Aorta (tissue), 5 donors: ENCODE results near the gene MAML3. TPM values are rescaled to one million over a fixed set of nuclear protein-coding genes. Genes with fewer than 3 reads are reported as not detected.

ENCODE experiments used
- ATAC-seq: fragments of 200-7000 bp; cut with Tn5 transposase; one replicate; pipeline ENCODE4 v1.9.1; 2022; ENCODE audit warnings: moderate library complexity; ENCODE audit not compliant: low FRiP score
- DNase-seq, 2 donors: peaks; one replicate each; pipeline ENCODE4 v3.0.0-alpha.2; 2020
- H3K27ac ChIP-seq, 2 donors: one replicate each; pipeline ENCODE4 v1.5.1; 2013; ENCODE audit warnings: low read length in 2 of 2, mild to moderate bottlenecking in 2 of 2, moderate library complexity in 2 of 2, control low read depth in 1 of 2, inconsistent platforms in 1 of 2, low read depth in 1 of 2
- H3K27me3 ChIP-seq, 2 donors: one replicate each; pipeline ENCODE4 v1.6.1; 2013; ENCODE audit warnings: control low read depth in 1 of 2, low read length in 1 of 2, mild to moderate bottlenecking in 1 of 2, moderate library complexity in 1 of 2; ENCODE audit not compliant: insufficient read depth in 2 of 2, control insufficient read depth in 1 of 2
- H3K36me3 ChIP-seq, 2 donors: one replicate each; pipeline ENCODE4 v1.6.1; 2013; ENCODE audit warnings: control low read depth in 1 of 2, low read length in 1 of 2, mild to moderate bottlenecking in 1 of 2; ENCODE audit not compliant: insufficient read depth in 2 of 2, control insufficient read depth in 1 of 2
- H3K4me1 ChIP-seq, 2 donors: one replicate each; pipeline ENCODE4 v1.6.1; 2013; ENCODE audit warnings: low read length in 2 of 2, control low read depth in 1 of 2, mild to moderate bottlenecking in 1 of 2, moderate library complexity in 1 of 2; ENCODE audit not compliant: insufficient read depth in 2 of 2, control insufficient read depth in 1 of 2
- H3K4me3 ChIP-seq, 2 donors: one replicate each; pipeline ENCODE4 v1.5.1; 2013; ENCODE audit warnings: low read length in 2 of 2, control low read depth in 1 of 2, mild to moderate bottlenecking in 1 of 2
- H3K9me3 ChIP-seq: one replicate; pipeline ENCODE4 v1.6.1; 2013; ENCODE audit warnings: mild to moderate bottlenecking, low read length; ENCODE audit not compliant: control insufficient read depth
- WGBS, 2 donors: extraction: QIAGEN DNeasy Blood & Tissue Kit; methylation state at CpG; one replicate each; pipeline ENCODE4 v1.1.7; 2013; 5-methylcytosine and 5-hydroxymethylcytosine counted together
- intact Hi-C, 2 donors: fragments of 100-400 bp; cut with DNase I; formaldehyde crosslinking; loops; one replicate each; pipeline versions ENCODE4 v1.14.2 to v1.15.0; 2022
- polyA plus RNA-seq, 2 donors: library from polyadenylated mRNA; stranded (reverse); fragments of 200-250 nt; gene quantifications; one replicate each; pipeline ENCODE4 v1.2.3, GENCODE V29; 2013
- total RNA-seq, 2 donors: library from RNA; stranded (reverse); fragmentation: NEBNext Ultra II Directional; extraction: Animal tissue kit (Norgen Biotek cat#: 25700); gene quantifications; one replicate each; pipeline ENCODE4 v1.2.1, GENCODE V29; 2021
- donor health status: healthy with polysubstance abuse.
- donor health status: Bipolar disorder and iron deficiency.
- donor health status: DM: no; HTN: no; CAD: no.
- donor health status: DM: no; HTN: no; CAD: no.
- donor health status: DM: yes; HTN: yes; CAD: no.

Gene MAML3
- total and polyA plus RNA-seq, 4 donors, result 0.79 to 10.5 (median 4.9) TPM

- DNase-seq (no peak), ATAC-seq (no peak)
- Histone ChIP-seq H3K4me1 (peaks cover 0 to 4% of the 10 kb centered on the region in 2 donors), H3K4me3 (no peak overlapping the region), H3K27me3 (no peaks in the 10 kb centered on the region), H3K36me3 (no peaks in the 10 kb centered on the region), H3K27ac (no peak overlapping the region), H3K9me3 (no peaks in the 10 kb centered on the region)
- 95% methylated on average over 6 of the region's 6 CpGs for WGBS, 2 donors
- intact Hi-C loops, result no loop called here
Observed at GRCh38 chr4:140126261-140126660, 27.7 kb downstream of the MAML3 start.

DNA sequence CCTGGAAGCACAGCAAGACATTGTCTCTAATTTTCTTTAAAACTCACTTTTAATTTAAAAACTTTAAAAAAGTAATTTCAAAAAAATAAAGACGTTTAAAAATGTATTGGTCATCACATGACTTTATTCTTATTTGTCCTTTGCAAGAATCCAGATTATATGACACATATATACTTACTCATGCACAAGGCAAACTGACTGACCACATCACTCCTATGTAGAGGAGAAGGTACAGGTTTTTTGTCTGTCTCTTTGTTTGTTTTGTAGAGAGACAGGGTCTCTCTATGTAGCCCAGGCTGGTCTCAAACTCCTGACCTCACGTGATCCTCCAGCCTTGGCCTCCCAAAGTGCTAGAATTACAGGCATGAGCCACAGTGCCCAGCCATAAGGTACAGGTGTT, 28.6 kb downstream of the MAML3 start:
- Histone ChIP-seq H3K27ac (no peak overlapping the region), H3K4me3 (no peak overlapping the region), H3K9me3 (no peaks in the 10 kb centered on the region), H3K36me3 (no peaks in the 10 kb centered on the region), H3K27me3 (no peaks in the 10 kb centered on the region), H3K4me1 (peaks cover 0 to 4% of the 10 kb centered on the region in 2 donors)
- ATAC-seq (no peak), DNase-seq (no peak)
- WGBS, 2 donors, result 92 to 93% methylated on average over 2 of the region's 2 CpGs
- intact Hi-C loops, result no loop called here

- ATAC-seq, result no peak
- DNase-seq, result no peak
- no peaks in the 10 kb centered on the region for H3K36me3 ChIP-seq
- WGBS, 2 donors, result 93 to 94% methylated on average over 8 of the region's 8 CpGs
- intact Hi-C loops, result no loop called here
- H3K4me3 ChIP-seq, result no peak overlapping the region
- H3K27ac ChIP-seq, result no peak overlapping the region
- H3K27me3 ChIP-seq, result no peaks in the 10 kb centered on the region
- peaks cover 0 to 4% of the 10 kb centered on the region in 2 donors for H3K4me1 ChIP-seq
- H3K9me3 ChIP-seq, result no peaks in the 10 kb centered on the region
Observed at GRCh38 chr4:140123666-140124377, 30.2 kb downstream of the MAML3 start.

DNA sequence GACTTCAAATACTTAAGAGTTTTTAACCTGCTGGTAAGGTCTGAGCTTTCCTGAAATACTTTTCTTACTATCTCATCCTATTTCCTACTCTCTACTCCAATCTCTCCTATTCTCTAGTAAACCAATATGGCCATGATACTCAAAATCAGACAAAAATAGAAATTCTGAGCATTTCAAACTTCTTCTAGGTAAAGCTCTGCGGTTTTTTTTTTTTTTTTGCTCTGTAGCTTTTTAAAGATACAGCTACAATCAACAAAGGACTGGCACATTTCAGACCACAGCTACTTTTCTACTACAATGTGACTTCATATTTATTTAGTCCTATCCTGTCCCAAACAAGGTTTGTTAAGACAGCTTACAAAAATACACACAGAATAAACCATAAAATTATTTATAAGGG, 31.1 kb downstream of the MAML3 start:
- Histone ChIP-seq H3K9me3 (no peaks in the 10 kb centered on the region), H3K27ac (no peak overlapping the region), H3K27me3 (no peaks in the 10 kb centered on the region), H3K36me3 (no peaks in the 10 kb centered on the region), H3K4me3 (no peak overlapping the region), H3K4me1 (peaks cover 0 to 3% of the 10 kb centered on the region in 2 donors)
- intact Hi-C loops, result no loop called here
- 18 to 19% methylated on average over 1 of the region's 1 CpG for WGBS, 2 donors
- no peak for ATAC-seq
- DNase-seq, result no peak

GRCh38 chr4:140121646-140122045, 32.3 kb downstream of the MAML3 start:
- H3K9me3 ChIP-seq, result no peaks in the 10 kb centered on the region
- H3K4me1 ChIP-seq, result peaks cover 0 to 2% of the 10 kb centered on the region in 2 donors

GRCh38 chr4:140118931-140119640, 34.9 kb downstream of the MAML3 start:
- Histone ChIP-seq H3K36me3 (no peaks in the 10 kb centered on the region), H3K9me3 (no peaks in the 10 kb centered on the region), H3K4me1 (no peaks in the 10 kb centered on the region), H3K27ac (no peak overlapping the region), H3K4me3 (no peak overlapping the region), H3K27me3 (no peaks in the 10 kb centered on the region)
- ATAC-seq, result no peak
- 96% methylated on average over 4 of the region's 4 CpGs for WGBS, 2 donors
- DNase-seq, result no peak
- intact Hi-C loops, result no loop called here

More at GRCh38 chr4:140121646-140122045, 32.3 kb downstream of the MAML3 start:
- intact Hi-C loops, result no loop called here
- 89 to 90% methylated on average over 3 of the region's 3 CpGs for WGBS, 2 donors
- H3K27ac ChIP-seq, result no peak overlapping the region
- H3K36me3 ChIP-seq, result no peaks in the 10 kb centered on the region
- no peaks in the 10 kb centered on the region for H3K27me3 ChIP-seq
- DNase-seq, result no peak
- no peak for ATAC-seq
- H3K4me3 ChIP-seq, result no peak overlapping the region

DNA sequence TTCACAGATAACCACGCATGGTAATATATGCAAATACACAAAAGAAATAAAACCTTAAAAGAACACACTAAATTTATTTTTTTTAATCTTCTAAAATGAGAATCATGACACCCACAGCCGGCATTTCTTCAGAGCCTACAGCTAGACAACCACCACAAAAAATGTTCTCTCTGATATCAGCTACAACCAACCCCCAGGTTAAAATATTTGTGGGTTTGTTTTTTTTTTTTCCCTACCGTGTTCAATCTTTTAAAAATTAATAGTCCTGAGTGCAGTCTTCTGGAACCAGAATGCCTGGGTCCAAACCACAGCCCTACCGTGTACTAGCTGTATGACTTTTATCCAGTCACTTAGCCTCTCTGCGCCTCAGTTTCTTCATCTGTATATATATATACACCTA, 36.0 kb downstream of the MAML3 start:
- intact Hi-C loops, result no loop called here
- H3K4me1 ChIP-seq, result no peaks in the 10 kb centered on the region
- H3K27ac ChIP-seq, result no peak overlapping the region
- H3K4me3 ChIP-seq, result no peak overlapping the region
- no peaks in the 10 kb centered on the region for H3K27me3 ChIP-seq
- DNase-seq (no peak), ATAC-seq (no peak)
- H3K36me3 ChIP-seq, result no peaks in the 10 kb centered on the region
- 96 to 97% methylated on average over 5 of the region's 5 CpGs for WGBS, 2 donors
- H3K9me3 ChIP-seq, result no peaks in the 10 kb centered on the region

- Histone ChIP-seq H3K27me3 (no peaks in the 10 kb centered on the region), H3K9me3 (no peaks in the 10 kb centered on the region), H3K4me1 (no peaks in the 10 kb centered on the region), H3K4me3 (no peak overlapping the region), H3K27ac (no peak overlapping the region), H3K36me3 (no peaks in the 10 kb centered on the region)
- 87 to 93% methylated on average over 4 of the region's 4 CpGs for WGBS, 2 donors
- ATAC-seq (no peak), DNase-seq (no peak)
- intact Hi-C loops, result no loop called here
Observed at GRCh38 chr4:140116442-140117104, 37.4 kb downstream of the MAML3 start.
